HEK293T (cell line): ENCODE results near the gene DTNB.

Source experiments
- ARNT ChIP-seq: fragments of 450-650 bp; IDR thresholded peaks from 2 replicates; pipeline ENCODE4 v1.6.1; 2017; ENCODE audit warnings: mild to moderate bottlenecking
- BHLHE40 ChIP-seq: fragments of 450-650 bp; IDR thresholded peaks from 2 replicates; pipeline ENCODE4 v1.6.1; 2016; ENCODE audit warnings: mild to moderate bottlenecking, moderate library complexity, borderline replicate concordance
- ELF4 ChIP-seq: fragments of 450-650 bp; IDR thresholded peaks from 2 replicates; pipeline ENCODE4 v1.6.1; 2017; ENCODE audit warnings: antibody characterized with exemption
- FOXA1 ChIP-seq: fragments of 450-650 bp; IDR thresholded peaks from 2 replicates; pipeline ENCODE4 v1.6.1; 2016; ENCODE audit warnings: mild to moderate bottlenecking
- FOXK2 ChIP-seq: fragments of 450-650 bp; IDR thresholded peaks from 2 replicates; pipeline ENCODE4 v1.6.1; 2016; ENCODE audit warnings: mild to moderate bottlenecking
- FOXM1 ChIP-seq: fragments of 450-650 bp; IDR thresholded peaks from 2 replicates; pipeline ENCODE4 v1.6.1; 2017; ENCODE audit warnings: mild to moderate bottlenecking, borderline replicate concordance
- HDGF ChIP-seq: fragments of 450-650 bp; IDR thresholded peaks from 2 replicates; pipeline ENCODE4 v1.6.1; 2017; ENCODE audit warnings: antibody characterized with exemption, borderline replicate concordance
- LEF1 ChIP-seq: fragments of 450-650 bp; IDR thresholded peaks from 2 replicates; pipeline ENCODE4 v1.6.1; 2017; ENCODE audit warnings: mild to moderate bottlenecking, borderline replicate concordance
- NFRKB ChIP-seq: fragments of 450-650 bp; IDR thresholded peaks from 2 replicates; pipeline ENCODE4 v1.6.1; 2016; ENCODE audit warnings: mild to moderate bottlenecking, moderate library complexity
- SP1 ChIP-seq: fragments of 450-650 bp; IDR thresholded peaks from 2 replicates; pipeline ENCODE4 v1.6.1; 2017
- SUZ12 ChIP-seq: fragments of 450-650 bp; IDR thresholded peaks from 2 replicates; pipeline ENCODE4 v1.6.1; 2016; ENCODE audit warnings: mild to moderate bottlenecking
- TARDBP ChIP-seq: fragments of 450-650 bp; IDR thresholded peaks from 2 replicates; pipeline ENCODE4 v1.6.1; 2016
- ZNF384 ChIP-seq: fragments of 450-650 bp; IDR thresholded peaks from 2 replicates; pipeline ENCODE4 v1.6.1; 2016

- TF ChIP-seq BHLHE40 (no peak), FOXM1 (no peak), NFRKB (no peak), SP1 (no peak), SUZ12 (no peak), ZNF384 (no peak), LEF1 (no peak), TARDBP (no peak), FOXK2 (no peak), ELF4 (no peak), ARNT (no peak), HDGF (no peak), FOXA1 (no peak)
Observed at GRCh38 chr2:25642298-25642697, 31.1 kb downstream of the DTNB start.
